Lower leg skin (tissue), 3 donors: ENCODE data around the gene LYL1.

Experiments used
- CTCF ChIP-seq, 3 donors: fragments of 450-650 bp; IDR thresholded peaks; one replicate each; pipeline ENCODE4 v1.5.1; 2016; ENCODE audit warnings: antibody characterized with exemption in 3 of 3, mild to moderate bottlenecking in 3 of 3, moderate library complexity in 2 of 3
- POLR2A ChIP-seq, 2 donors: fragments of 450-650 bp; IDR thresholded peaks; one replicate each; pipeline ENCODE4 v1.6.1; 2016 to 2017; ENCODE audit warnings: antibody characterized with exemption in 2 of 2, mild to moderate bottlenecking in 1 of 2, moderate library complexity in 1 of 2

DNA sequence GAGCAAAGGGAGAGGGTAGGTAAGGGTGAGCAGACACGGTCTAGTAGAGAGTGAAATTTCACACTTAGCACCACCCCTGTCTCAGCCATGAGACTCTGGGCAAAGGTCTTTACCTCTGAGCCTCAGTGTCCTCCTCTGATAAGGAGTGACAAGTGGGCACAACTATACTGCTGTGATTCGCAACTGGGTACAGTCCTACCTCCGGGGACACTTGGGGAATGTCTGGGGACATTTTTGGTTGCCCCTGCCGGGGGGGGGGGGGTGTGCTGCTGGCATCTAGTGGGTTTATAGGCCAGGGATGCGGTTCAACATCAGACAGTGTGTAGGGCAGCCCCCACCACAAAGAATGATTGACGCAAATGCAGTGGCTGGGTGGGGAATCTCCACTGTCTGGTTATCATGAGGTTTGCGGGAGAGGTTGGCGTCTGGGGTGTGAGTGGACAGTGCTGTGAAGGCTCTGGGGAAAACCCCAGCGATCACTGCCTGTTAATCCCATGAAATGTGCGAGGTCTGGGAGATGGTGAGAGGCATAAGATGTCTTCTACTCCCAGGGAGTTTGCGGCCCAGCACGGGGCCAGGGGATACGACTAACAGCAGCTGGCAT lies 19.7 kb upstream of the LYL1 start:
- TF ChIP-seq POLR2A (IDR thresholded peaks at IDR 0.05) (no peak), CTCF (IDR thresholded peaks at IDR 0.05) (no peak)
